A549 treated with CORT108297 at 1 μM for 4 hours (cell line): Measurements from ENCODE around the gene MAP3K1. TPM values are rescaled to one million over a fixed set of nuclear protein-coding genes. Genes with fewer than 3 reads are reported as not detected.

Experiments
- total RNA-seq: library from RNA; stranded (reverse); fragments of 200-300 nt; extraction: Qiagen RNA extraction; gene quantifications from 5 replicates; pipeline ENCODE4 v1.2.3, GENCODE V29; 2022

Gene MAP3K1
- total RNA-seq = 1.5 to 1.9 TPM (median 1.6 TPM) in 5 replicates

DNA sequence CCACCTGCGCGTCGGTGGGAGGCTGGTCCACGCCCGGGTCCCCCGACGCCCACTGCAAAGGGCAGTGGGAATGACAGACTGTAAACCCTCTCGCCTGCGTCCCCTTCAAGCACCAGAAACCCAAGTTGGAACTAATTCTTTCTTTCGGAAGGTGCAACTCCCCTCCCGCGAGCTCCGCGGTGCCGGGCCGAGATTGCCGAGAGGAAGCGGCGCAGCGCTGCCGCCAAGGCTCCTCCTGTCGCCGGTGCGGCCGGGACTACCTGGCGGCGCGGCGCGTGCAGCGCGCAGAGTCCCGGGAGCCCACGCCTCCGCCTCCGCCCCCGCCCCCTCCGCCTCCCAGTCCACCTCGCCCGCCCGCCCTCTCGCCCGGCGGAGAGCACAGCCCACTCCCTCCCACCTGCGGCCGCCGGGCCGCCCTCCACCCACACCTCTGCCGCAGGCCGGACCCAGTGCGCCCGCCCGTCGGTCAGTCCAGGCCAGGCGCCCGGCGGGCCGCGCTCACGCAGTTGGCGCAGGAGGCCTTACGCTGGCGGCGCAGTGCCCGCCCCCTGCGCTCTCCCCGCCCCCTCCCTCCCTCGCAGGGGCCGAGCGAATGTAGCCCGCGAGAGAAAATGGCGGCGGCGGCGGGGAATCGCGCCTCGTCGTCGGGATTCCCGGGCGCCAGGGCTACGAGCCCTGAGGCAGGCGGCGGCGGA is at the start of gene MAP3K1:
Gene MAP3K1, plus strand, starts transcription at position 587 of the 695 bp plus-strand sequence. Its CDS starts 25 bp downstream, at position 612.

DNA sequence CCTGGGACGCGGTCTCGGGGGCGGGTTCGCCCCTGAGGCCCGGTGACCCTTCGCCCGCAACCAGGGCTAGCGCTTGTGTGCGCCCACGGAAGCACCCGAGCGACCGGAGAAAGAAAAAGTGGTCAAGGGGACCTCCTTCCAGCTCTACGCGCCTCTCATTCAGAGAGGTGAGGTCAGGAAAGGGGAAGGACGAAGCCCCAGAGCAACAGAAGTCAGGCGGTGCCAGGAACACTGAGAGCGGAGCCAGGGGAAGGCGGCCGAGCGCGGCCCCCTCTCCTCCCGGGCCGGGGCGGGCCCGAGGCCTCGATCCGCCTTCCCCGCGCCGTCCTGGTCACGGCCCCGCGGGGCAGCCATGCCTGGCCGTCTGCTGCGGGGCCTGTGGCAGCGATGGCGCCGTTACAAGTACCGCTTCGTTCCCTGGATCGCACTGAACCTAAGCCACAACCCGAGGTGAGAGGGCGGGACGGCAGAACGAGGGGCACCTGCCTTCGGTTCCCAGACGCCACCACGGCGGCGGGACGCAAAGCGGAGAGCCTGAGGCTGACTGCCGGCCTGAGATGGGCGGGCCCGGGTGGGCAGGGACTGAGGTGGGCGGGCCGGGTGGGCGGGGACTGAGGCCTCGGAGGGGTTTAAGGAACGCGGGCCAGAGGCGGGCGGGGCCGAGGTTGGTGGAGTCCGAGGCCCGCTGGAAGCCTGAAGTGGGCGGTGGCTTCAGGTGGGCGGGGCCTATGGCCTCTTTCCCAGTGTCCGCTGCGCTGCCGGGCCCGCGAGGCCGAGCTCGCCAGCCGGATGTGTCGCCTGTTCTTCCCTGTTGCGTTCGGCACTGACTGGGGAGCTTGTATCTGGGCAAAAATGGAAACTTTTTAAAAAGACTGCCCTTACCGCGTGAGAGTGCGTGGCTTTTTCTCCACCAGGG is 94.2 kb downstream of the MAP3K1 start, which contains the start of gene SETD9:
Gene SETD9, plus strand, starts transcription at position 303 of the 916 bp plus-strand sequence. Its CDS starts 50 bp downstream, at position 353.

Other genes with a start within 250 kb of the MAP3K1 start
- gene SETD9, start 94.0 kb downstream of the MAP3K1 start, total RNA-seq = 4.8 to 6.6 TPM (median 4.9 TPM) in 5 replicates
- gene MIER3, start 136.6 kb downstream of the MAP3K1 start, total RNA-seq = 5.8 to 10.3 TPM (median 7.8 TPM) in 5 replicates